ENCODE results near the gene CHIC2.
"Not testable (repeated sequence)": the region's sequence is repeated elsewhere in the genome, so short reads cannot be mapped to it uniquely, and the experiment has no call there.

The CHIC2 gene

GRCh38 chr4:54061067-54061466, 3.3 kb downstream of the CHIC2 start:
- DNase-seq (ENCODE audit: low spot score) = no peak

GRCh38 chr4:54060116-54060515, 4.3 kb downstream of the CHIC2 start:
- DNase-seq (ENCODE audit: low spot score) = no peak

- no peak for DNase-seq (ENCODE audit: low spot score)
Measured at GRCh38 chr4:54058171-54058570, 6.2 kb downstream of the CHIC2 start.

- no peak for DNase-seq (ENCODE audit: low spot score)
Measured at GRCh38 chr4:54056360-54056759, 8.0 kb downstream of the CHIC2 start.

GRCh38 chr4:54055494-54055893, 8.9 kb downstream of the CHIC2 start:
- no peak for DNase-seq (ENCODE audit: low spot score)

- DNase-seq (ENCODE audit: low spot score) = no peak
Measured at GRCh38 chr4:54054501-54054900, 9.9 kb downstream of the CHIC2 start.

- DNase-seq (ENCODE audit: low spot score) = not testable (repeated sequence)
Measured at GRCh38 chr4:54053322-54053721, 11.1 kb downstream of the CHIC2 start.

- DNase-seq (ENCODE audit: low spot score) = no peak
Measured at GRCh38 chr4:54050214-54050904, 14.0 kb downstream of the CHIC2 start.

GRCh38 chr4:54043630-54044029, 20.8 kb downstream of the CHIC2 start:
- not testable (repeated sequence) for DNase-seq (ENCODE audit: low spot score)

- no peak for DNase-seq (ENCODE audit: low spot score)
Measured at GRCh38 chr4:54041933-54042332, 22.5 kb downstream of the CHIC2 start.

GRCh38 chr4:54041100-54041499, 23.3 kb downstream of the CHIC2 start:
- no peak for DNase-seq (ENCODE audit: low spot score)

- no peak for DNase-seq (ENCODE audit: low spot score)
Measured at GRCh38 chr4:54038056-54038455, 26.3 kb downstream of the CHIC2 start.

- DNase-seq (ENCODE audit: low spot score) = no peak
Measured at GRCh38 chr4:54036184-54036583, 28.2 kb downstream of the CHIC2 start.

GRCh38 chr4:54032558-54033135, 31.8 kb downstream of the CHIC2 start:
- DNase-seq (ENCODE audit: low spot score) = no peak

- no peak for DNase-seq (ENCODE audit: low spot score)
Measured at GRCh38 chr4:54027311-54027710, 37.1 kb downstream of the CHIC2 start.

- no peak for DNase-seq (ENCODE audit: low spot score)
Measured at GRCh38 chr4:54025582-54025981, 38.8 kb downstream of the CHIC2 start.

GRCh38 chr4:54023019-54023418, 41.4 kb downstream of the CHIC2 start:
- DNase-seq (ENCODE audit: low spot score) = not testable (repeated sequence)

- no peak for DNase-seq (ENCODE audit: low spot score)
Measured at GRCh38 chr4:54017974-54018373, 46.4 kb downstream of the CHIC2 start.

- no peak for DNase-seq (ENCODE audit: low spot score)
Measured at GRCh38 chr4:54017308-54017707, 47.1 kb downstream of the CHIC2 start.

- DNase-seq (ENCODE audit: low spot score) = no peak
Measured at GRCh38 chr4:54016504-54016903, 47.9 kb downstream of the CHIC2 start.

- no peak for DNase-seq (ENCODE audit: low spot score)
Measured at GRCh38 chr4:54015423-54016030, 48.9 kb downstream of the CHIC2 start.

- no peak for DNase-seq (ENCODE audit: low spot score)
Measured at GRCh38 chr4:54014666-54015160, 49.7 kb downstream of the CHIC2 start.

GRCh38 chr4:54011201-54011600, 53.2 kb downstream of the CHIC2 start:
- no peak for DNase-seq (ENCODE audit: low spot score)
